GM12872 (cell line): Measurements from ENCODE around the gene BHLHE41.

Experiments used
- TF ChIP-seq, protein P1 (sequence below): IDR thresholded peaks from 3 replicates; pipeline ENCODE4 v1.5.1; 2011; ENCODE audit warnings: low read depth, mild to moderate bottlenecking, low read length, moderate library complexity; ENCODE audit not compliant: insufficient read depth

BHLHE41 gene

DNA sequence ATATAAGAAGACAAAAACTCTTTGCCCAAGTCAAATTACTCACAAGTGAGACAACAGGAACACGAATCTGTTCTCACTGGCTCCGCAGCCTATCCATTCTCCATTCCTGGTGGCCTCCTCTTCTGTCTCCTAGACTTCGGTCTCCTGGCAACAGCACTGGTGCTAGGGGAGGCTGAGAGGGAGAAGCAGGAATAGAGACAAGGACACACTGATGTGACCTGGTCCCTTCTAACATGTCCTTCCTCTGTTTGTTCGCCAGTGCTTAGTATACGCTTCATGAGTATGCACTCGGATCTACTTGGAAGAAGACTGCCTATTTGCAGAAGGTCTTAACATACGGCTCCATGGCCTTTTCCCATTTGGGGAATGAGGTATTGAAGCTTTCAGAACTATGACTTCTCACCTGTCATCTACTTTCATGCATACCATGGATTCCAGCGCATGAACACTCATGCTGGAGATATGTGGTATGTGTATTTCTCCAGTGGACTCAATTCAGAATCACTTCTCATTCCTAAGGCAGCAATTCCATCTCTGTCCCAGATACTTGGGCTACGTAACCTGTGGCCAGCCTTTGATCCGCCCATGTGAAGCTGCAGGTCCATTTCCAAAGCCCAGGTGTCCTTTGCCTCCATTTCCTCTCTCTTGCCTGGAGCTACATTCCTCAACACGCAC, 33.9 kb downstream of the BHLHE41 start:
- TF ChIP-seq, protein P1, sequence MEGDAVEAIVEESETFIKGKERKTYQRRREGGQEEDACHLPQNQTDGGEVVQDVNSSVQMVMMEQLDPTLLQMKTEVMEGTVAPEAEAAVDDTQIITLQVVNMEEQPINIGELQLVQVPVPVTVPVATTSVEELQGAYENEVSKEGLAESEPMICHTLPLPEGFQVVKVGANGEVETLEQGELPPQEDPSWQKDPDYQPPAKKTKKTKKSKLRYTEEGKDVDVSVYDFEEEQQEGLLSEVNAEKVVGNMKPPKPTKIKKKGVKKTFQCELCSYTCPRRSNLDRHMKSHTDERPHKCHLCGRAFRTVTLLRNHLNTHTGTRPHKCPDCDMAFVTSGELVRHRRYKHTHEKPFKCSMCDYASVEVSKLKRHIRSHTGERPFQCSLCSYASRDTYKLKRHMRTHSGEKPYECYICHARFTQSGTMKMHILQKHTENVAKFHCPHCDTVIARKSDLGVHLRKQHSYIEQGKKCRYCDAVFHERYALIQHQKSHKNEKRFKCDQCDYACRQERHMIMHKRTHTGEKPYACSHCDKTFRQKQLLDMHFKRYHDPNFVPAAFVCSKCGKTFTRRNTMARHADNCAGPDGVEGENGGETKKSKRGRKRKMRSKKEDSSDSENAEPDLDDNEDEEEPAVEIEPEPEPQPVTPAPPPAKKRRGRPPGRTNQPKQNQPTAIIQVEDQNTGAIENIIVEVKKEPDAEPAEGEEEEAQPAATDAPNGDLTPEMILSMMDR = no peak

GRCh38 chr12:26088998-26089397, 35.8 kb downstream of the BHLHE41 start:
- TF ChIP-seq, protein P1 = no peak

DNA sequence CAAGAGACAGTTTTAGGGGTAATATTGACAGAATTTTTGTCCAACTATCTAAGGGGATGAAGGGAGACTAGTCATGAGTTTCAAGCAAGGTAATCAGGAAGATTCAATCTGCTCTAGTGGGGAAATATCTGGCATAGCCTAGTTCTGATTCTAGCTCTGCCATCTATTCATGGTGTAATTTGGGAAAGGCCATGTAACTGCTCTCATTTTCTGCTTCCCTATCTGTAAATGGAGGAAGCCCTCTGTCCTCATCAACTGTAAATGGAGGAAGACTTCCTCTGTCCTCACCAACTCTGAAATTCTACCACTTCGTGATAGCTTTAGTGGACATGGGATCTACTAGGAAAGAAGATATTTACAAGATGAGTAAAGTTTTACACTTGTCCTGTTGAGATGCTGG, 37.9 kb downstream of the BHLHE41 start:
- TF ChIP-seq, protein P1 = no peak

GRCh38 chr12:26080911-26081310, 43.9 kb downstream of the BHLHE41 start:
- TF ChIP-seq, protein P1 = no peak

- TF ChIP-seq, protein P1 = no peak
These were observed 46.7 kb downstream of the BHLHE41 start for GRCh38 chr12:26077915-26078702.
